Mesothelial cell of epicardium (in vitro differentiated cells): ENCODE measurements around the gene GAK. TPM values are rescaled to one million over a fixed set of nuclear protein-coding genes. Genes with fewer than 3 reads are reported as not detected.

Experiments
- DNase-seq, 2 experiments: peaks; one replicate each; pipeline ENCODE4 v3.0.0; 2021; ENCODE audit warnings: low spot score in 2 of 2; ENCODE audit not compliant: unreplicated experiment in 2 of 2
- H3K27ac Mint-ChIP-seq: 2 replicates; pipeline ENCODE4 v1.8.0; 2021; ENCODE audit warnings: mixed read lengths
- H3K27me3 Mint-ChIP-seq: 2 replicates; pipeline ENCODE4 v1.8.0; 2021; ENCODE audit warnings: low read depth, mixed read lengths
- H3K36me3 Mint-ChIP-seq: 2 replicates; pipeline ENCODE4 v1.8.0; 2021; ENCODE audit warnings: mixed read lengths
- H3K4me1 Mint-ChIP-seq: 2 replicates; pipeline ENCODE4 v1.8.0; 2021; ENCODE audit warnings: mixed read lengths
- H3K4me3 Mint-ChIP-seq: 2 replicates; pipeline ENCODE4 v1.8.0; 2021; ENCODE audit warnings: mild to moderate bottlenecking, moderate library complexity, mixed read lengths
- H3K9me3 Mint-ChIP-seq: 2 replicates; pipeline ENCODE4 v1.8.0; 2021; ENCODE audit warnings: mixed read lengths
- total RNA-seq: library from RNA; stranded (reverse); gene quantifications from 3 replicates; pipeline ENCODE4 v1.2.1, GENCODE V29; 2021
- TF ChIP-seq, protein P1 (sequence below): fragments of 200-600 bp; sonication (generic); IDR thresholded peaks from one replicate; pipeline ENCODE4 v1.5.0; 2021; ENCODE audit warnings: antibody characterized with exemption; ENCODE audit not compliant: unreplicated experiment

GAK gene
- total RNA-seq, 1 donor from 2014 or later, result 114 TPM

DNA sequence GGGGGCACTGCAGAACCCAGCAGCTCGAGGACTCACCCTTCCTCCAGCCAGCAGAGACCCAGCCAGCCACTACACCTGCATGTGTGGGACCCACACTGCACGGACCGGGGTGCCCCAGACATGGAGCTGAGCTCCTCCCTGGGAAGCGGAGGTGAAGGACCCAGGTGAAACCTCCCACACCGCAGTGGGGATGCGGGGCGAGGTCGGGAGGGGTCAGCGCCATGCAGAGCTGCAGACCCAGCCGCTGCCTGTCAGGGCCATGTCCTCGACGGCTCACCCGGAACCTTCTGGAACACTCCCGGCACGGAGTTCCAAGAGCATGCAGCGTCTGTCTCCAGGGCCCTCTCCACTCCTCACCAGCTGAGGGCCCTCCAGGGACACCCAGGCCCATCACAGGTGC lies 42.6 kb downstream of the GAK start:
- Mint-ChIP-seq H3K9me3 (no peaks in the 10 kb centered on the region), H3K36me3 (peaks cover 18% of the 10 kb centered on the region), H3K4me3 (no peak overlapping the region), H3K4me1 (no peaks in the 10 kb centered on the region), H3K27ac (no peak overlapping the region), H3K27me3 (no peaks in the 10 kb centered on the region)
- DNase-seq, result no peak
- TF ChIP-seq, protein P1, sequence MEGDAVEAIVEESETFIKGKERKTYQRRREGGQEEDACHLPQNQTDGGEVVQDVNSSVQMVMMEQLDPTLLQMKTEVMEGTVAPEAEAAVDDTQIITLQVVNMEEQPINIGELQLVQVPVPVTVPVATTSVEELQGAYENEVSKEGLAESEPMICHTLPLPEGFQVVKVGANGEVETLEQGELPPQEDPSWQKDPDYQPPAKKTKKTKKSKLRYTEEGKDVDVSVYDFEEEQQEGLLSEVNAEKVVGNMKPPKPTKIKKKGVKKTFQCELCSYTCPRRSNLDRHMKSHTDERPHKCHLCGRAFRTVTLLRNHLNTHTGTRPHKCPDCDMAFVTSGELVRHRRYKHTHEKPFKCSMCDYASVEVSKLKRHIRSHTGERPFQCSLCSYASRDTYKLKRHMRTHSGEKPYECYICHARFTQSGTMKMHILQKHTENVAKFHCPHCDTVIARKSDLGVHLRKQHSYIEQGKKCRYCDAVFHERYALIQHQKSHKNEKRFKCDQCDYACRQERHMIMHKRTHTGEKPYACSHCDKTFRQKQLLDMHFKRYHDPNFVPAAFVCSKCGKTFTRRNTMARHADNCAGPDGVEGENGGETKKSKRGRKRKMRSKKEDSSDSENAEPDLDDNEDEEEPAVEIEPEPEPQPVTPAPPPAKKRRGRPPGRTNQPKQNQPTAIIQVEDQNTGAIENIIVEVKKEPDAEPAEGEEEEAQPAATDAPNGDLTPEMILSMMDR, result no peak

DNA sequence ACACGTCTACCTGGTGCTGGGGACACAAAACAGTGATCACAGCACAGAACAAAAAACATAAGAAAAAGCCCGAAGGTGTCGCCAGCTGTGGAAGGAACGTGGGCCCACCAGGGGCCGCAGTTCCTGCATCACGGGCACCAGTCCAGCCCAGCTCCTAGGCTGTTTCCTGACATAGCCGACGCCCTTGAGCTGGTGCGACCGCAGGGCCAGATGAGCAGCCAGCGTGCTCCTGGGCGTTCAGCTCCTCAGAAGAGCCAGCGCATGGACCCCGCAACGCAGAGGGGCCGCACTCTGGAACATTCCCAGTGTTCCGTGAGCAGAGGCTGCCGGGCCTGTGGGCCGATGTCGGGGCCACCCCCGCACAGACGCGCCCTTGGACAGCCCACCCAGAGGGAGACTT lies 44.1 kb downstream of the GAK start:
- no peak overlapping the region for H3K27ac Mint-ChIP-seq
- TF ChIP-seq, protein P1, result no peak

DNA sequence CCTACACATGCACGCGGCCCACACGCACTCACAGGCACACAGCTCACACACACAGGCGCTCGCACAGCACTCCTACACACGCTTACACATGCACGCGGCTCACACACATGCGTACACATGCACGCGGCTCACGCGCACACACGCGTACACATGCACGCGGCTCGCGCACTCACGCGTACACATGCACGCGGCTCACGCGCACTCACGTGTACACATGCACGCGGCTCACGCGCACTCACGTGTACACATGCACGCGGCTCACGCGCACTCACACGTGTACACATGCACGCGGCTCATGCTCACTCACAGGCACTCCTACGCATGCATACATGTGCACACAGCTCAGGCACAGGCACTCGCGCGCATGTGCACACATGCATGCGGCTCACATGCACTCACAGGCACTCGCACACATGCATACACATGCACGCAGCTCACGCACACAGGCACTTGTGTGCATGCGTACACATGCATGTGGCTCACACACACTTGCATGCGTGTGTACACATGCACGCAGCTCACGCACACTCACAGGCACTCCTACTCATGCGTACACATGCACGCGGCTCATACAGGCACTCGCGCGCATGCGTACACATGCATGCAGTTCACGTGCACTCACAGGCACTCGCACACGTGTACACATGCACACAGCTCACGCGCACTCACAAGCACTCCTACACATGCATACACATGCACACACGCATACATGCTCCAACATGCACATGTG lies 44.9 kb downstream of the GAK start:
- Mint-ChIP-seq H3K4me1 (no peaks in the 10 kb centered on the region), H3K4me3 (no peak overlapping the region), H3K9me3 (no peaks in the 10 kb centered on the region), H3K36me3 (peaks cover 21% of the 10 kb centered on the region), H3K27me3 (no peaks in the 10 kb centered on the region), H3K27ac (no peak overlapping the region)
- DNase-seq, result no peak
- TF ChIP-seq, protein P1, result no peak

More for the DNA sequence above, 44.1 kb downstream of the GAK start:
- no peak for DNase-seq
- no peaks in the 10 kb centered on the region for H3K9me3 Mint-ChIP-seq
- no peaks in the 10 kb centered on the region for H3K27me3 Mint-ChIP-seq
- no peaks in the 10 kb centered on the region for H3K4me1 Mint-ChIP-seq
- no peak overlapping the region for H3K4me3 Mint-ChIP-seq
- peaks cover 21% of the 10 kb centered on the region for H3K36me3 Mint-ChIP-seq

DNA sequence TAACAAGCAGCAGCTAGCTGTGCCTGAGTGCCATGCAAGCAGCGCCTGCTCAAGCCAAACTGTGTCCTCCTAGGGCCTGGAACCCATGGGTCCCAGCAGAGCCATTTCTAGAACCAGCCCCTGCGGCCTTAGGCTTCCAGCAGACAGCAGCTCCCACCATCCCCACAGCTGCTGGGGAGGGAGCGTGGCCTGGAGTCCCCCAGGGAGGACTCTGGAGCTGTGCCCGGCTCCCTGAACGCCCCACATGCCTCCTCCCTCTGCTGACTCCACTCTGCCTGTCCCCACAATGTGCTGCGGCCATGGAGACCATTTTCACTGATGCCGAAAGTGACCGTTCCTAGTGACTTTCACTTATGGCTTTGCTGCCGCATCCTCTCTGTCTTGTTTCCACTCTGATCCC lies 45.9 kb downstream of the GAK start:
- no peak overlapping the region for H3K4me3 Mint-ChIP-seq
- H3K9me3 Mint-ChIP-seq, result no peaks in the 10 kb centered on the region
- TF ChIP-seq, protein P1, result no peak
- DNase-seq, result no peak
- no peak overlapping the region for H3K27ac Mint-ChIP-seq
- no peaks in the 10 kb centered on the region for H3K27me3 Mint-ChIP-seq
- H3K36me3 Mint-ChIP-seq, result peaks cover 21% of the 10 kb centered on the region
- H3K4me1 Mint-ChIP-seq, result no peaks in the 10 kb centered on the region

DNA sequence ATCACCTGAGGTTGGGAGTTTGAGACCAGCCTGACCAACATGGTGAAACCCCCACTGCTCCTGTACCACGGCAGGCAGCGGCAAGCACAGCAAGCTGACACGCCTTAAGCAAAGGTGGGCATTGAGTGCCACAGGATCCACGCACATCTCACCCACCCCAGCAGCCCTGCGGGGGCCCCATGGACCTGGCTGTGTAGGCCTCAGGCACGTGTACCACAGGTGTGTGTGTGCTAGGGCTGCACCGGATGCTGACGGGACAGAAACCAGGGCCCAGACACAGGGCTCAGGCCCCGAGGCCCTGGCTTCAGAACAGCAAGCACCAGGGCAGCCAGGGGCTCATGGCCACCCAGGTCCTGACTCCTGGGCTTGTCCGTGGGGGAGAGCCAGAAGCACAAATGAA lies 46.8 kb downstream of the GAK start:
- no peaks in the 10 kb centered on the region for H3K9me3 Mint-ChIP-seq
- H3K4me1 Mint-ChIP-seq, result no peaks in the 10 kb centered on the region

More for the DNA sequence above, 46.8 kb downstream of the GAK start:
- no peak for DNase-seq
- Mint-ChIP-seq H3K27ac (no peak overlapping the region), H3K27me3 (no peaks in the 10 kb centered on the region), H3K36me3 (peaks cover 23% of the 10 kb centered on the region), H3K4me3 (no peak overlapping the region)
- TF ChIP-seq, protein P1, result no peak
